Peyer's patch (tissue), 4 donors: Measurements from ENCODE around the gene STRA6. TPM values are rescaled to one million over a fixed set of nuclear protein-coding genes. Genes with fewer than 3 reads are reported as not detected.

ENCODE experiments used
- DNase-seq, 3 donors: peaks; one replicate each; pipeline ENCODE4 v3.0.0-alpha.2; 2017 to 2019
- H3K27ac ChIP-seq, 4 donors: fragments of 200-600 bp; sonication (generic); one replicate each; pipeline ENCODE4 v1.5.1; 2016 to 2019
- H3K27me3 ChIP-seq, 2 donors: fragments of 200-600 bp; sonication (generic); one replicate each; pipeline ENCODE4 v1.5.1; 2019
- H3K36me3 ChIP-seq, 3 donors: fragments of 200-600 bp; sonication (generic); one replicate each; pipeline ENCODE4 v1.5.1; 2016 to 2019
- H3K4me1 ChIP-seq, 4 donors: fragments of 200-600 bp; sonication (generic); one replicate each; pipeline ENCODE4 v1.5.1; 2016 to 2019
- H3K4me3 ChIP-seq, 4 donors: fragments of 200-600 bp; sonication (generic); 1 replicate in 3 of 4; 2 replicates in 1 of 4; pipeline ENCODE4 v1.5.1; 2016 to 2019; ENCODE audit warnings: mild to moderate bottlenecking in 1 of 4
- H3K9me3 ChIP-seq, 4 donors: fragments of 200-600 bp; sonication (generic); one replicate each; pipeline ENCODE4 v1.5.1; 2016 to 2019; ENCODE audit warnings: mild to moderate bottlenecking in 1 of 4
- CTCF ChIP-seq, 6 experiments: fragments of 450-650 bp in 4 of 6; fragments of 200-600 bp in 2 of 6; sonication (generic) in 1 of 6; IDR thresholded peaks; one replicate each; pipeline ENCODE4 v1.5.1; 2017 to 2019; ENCODE audit warnings: antibody characterized with exemption in 6 of 6, mild to moderate bottlenecking in 3 of 6, moderate library complexity in 1 of 6
- POLR2A ChIP-seq, 2 donors: fragments of 450-650 bp; IDR thresholded peaks; one replicate each; pipeline ENCODE4 v1.5.1; 2017; ENCODE audit warnings: antibody characterized with exemption in 2 of 2, mild to moderate bottlenecking in 2 of 2, moderate library complexity in 2 of 2
- total RNA-seq, 4 donors: library from RNA; depleted of rRNA; stranded (reverse); fragments of >200 nt; gene quantifications; one replicate each; pipeline ENCODE4 v1.1.0, GENCODE V29; 2016

The STRA6 gene
- total RNA-seq, 4 donors from 2014 or later: 0.83 TPM; not detected in 3

GRCh38 chr15:74194572-74195559 is 7.7 kb downstream of the STRA6 start:
- H3K27ac ChIP-seq: no peak overlapping the region
- no peaks in the 10 kb centered on the region for H3K27me3 ChIP-seq
- peaks cover 0 to 4% (median 0%) of the 10 kb centered on the region in 4 donors for H3K4me1 ChIP-seq
- no peak for DNase-seq
- no peaks in the 10 kb centered on the region for H3K36me3 ChIP-seq
- no peak overlapping the region for H3K4me3 ChIP-seq
- TF ChIP-seq POLR2A (IDR thresholded peaks at IDR 0.05) (no peak), CTCF (IDR thresholded peaks at IDR 0.05) (no peak)
- H3K9me3 ChIP-seq: no peaks in the 10 kb centered on the region

- Histone ChIP-seq H3K27me3 (no peaks in the 10 kb centered on the region), H3K9me3 (no peaks in the 10 kb centered on the region), H3K4me3 (no peak overlapping the region), H3K36me3 (no peaks in the 10 kb centered on the region), H3K27ac (no peak overlapping the region), H3K4me1 (peaks cover 0 to 4% (median 0%) of the 10 kb centered on the region in 4 donors)
- TF ChIP-seq POLR2A (IDR thresholded peaks at IDR 0.05) (no peak), CTCF (IDR thresholded peaks at IDR 0.05) (no peak)
- DNase-seq: no peak
Observed at GRCh38 chr15:74193905-74194304, 8.7 kb downstream of the STRA6 start.

- peaks cover 0 to 4% (median 0%) of the 10 kb centered on the region in 4 donors for H3K4me1 ChIP-seq
Observed at GRCh38 chr15:74193299-74193718, 9.3 kb downstream of the STRA6 start.

GRCh38 chr15:74192751-74193150 is 9.8 kb downstream of the STRA6 start:
- no peak for DNase-seq
- no peak overlapping the region for H3K4me3 ChIP-seq
- H3K36me3 ChIP-seq: no peaks in the 10 kb centered on the region
- H3K9me3 ChIP-seq: no peaks in the 10 kb centered on the region
- no peak overlapping the region for H3K27ac ChIP-seq
- H3K4me1 ChIP-seq: peaks cover 0 to 4% (median 0%) of the 10 kb centered on the region in 4 donors
- TF ChIP-seq CTCF (IDR thresholded peaks at IDR 0.05): no peak
- TF ChIP-seq POLR2A (IDR thresholded peaks at IDR 0.05): no peak
- H3K27me3 ChIP-seq: no peaks in the 10 kb centered on the region

More at GRCh38 chr15:74193299-74193718, 9.3 kb downstream of the STRA6 start:
- Histone ChIP-seq H3K4me3 (no peak overlapping the region), H3K36me3 (no peaks in the 10 kb centered on the region), H3K27ac (no peak overlapping the region), H3K9me3 (no peaks in the 10 kb centered on the region), H3K27me3 (no peaks in the 10 kb centered on the region)
- TF ChIP-seq POLR2A (IDR thresholded peaks at IDR 0.05): no peak
- no peak for TF ChIP-seq CTCF (IDR thresholded peaks at IDR 0.05)
- DNase-seq: no peak

- DNase-seq: no peak
- H3K27me3 ChIP-seq: no peaks in the 10 kb centered on the region
- no peak overlapping the region for H3K27ac ChIP-seq
- no peak for TF ChIP-seq POLR2A (IDR thresholded peaks at IDR 0.05)
- TF ChIP-seq CTCF (IDR thresholded peaks at IDR 0.05): no peak
- no peaks in the 10 kb centered on the region for H3K9me3 ChIP-seq
- no peaks in the 10 kb centered on the region for H3K36me3 ChIP-seq
- peaks cover 0 to 4% (median 0%) of the 10 kb centered on the region in 4 donors for H3K4me1 ChIP-seq
- H3K4me3 ChIP-seq: no peak overlapping the region
Observed at GRCh38 chr15:74191798-74192197, 10.8 kb downstream of the STRA6 start.
